ENCODE results near the gene C7orf25.
A peak's percentile ranks its signal among the peaks of the same experiment; 100 is the strongest.

The C7orf25 gene

GRCh38 chr7:42880392-42880791 is 31.5 kb downstream of the C7orf25 start:
- no peak for DNase-seq (ENCODE audit: low read depth in 1 of 2, low spot score in 1 of 2)

GRCh38 chr7:42878303-42878702 is 33.6 kb downstream of the C7orf25 start:
- no peak for DNase-seq (ENCODE audit: low read depth in 1 of 2, low spot score in 1 of 2)

- DNase-seq (ENCODE audit: low read depth in 1 of 2, low spot score in 1 of 2), result no peak
Observed at GRCh38 chr7:42877862-42878261, 34.0 kb downstream of the C7orf25 start.

GRCh38 chr7:42876182-42877068 is 35.4 kb downstream of the C7orf25 start:
- DNase-seq (ENCODE audit: low read depth in 1 of 2, low spot score in 1 of 2), result peak in 1 of 2 donors; percentile 30

GRCh38 chr7:42869131-42870020 is 42.5 kb downstream of the C7orf25 start:
- no peak for DNase-seq (ENCODE audit: low read depth in 1 of 2, low spot score in 1 of 2)

- DNase-seq (ENCODE audit: low read depth in 1 of 2, low spot score in 1 of 2), result no peak
Observed at GRCh38 chr7:42868480-42868879, 43.4 kb downstream of the C7orf25 start.

Data from stimulated activated CD4-positive, alpha-beta T cell treated with anti-CD3 and anti-CD28 coated beads, Interleukin-15, amount 100 ng/mL, for 1 hour (primary cell).